IMR-90 (cell line): ENCODE results near the gene APOL3.

Experiments
- BHLHE40 ChIP-seq: fragments of 150-350 bp; IDR thresholded peaks from 2 replicates; pipeline ENCODE4 v1.6.1; 2016; ENCODE audit warnings: mild to moderate bottlenecking, low read depth, low read length
- CEBPB ChIP-seq: IDR thresholded peaks from 2 replicates; pipeline ENCODE4 v1.6.1; 2012; ENCODE audit warnings: low read depth, low read length, improper control_type of control experiment
- CHD1 ChIP-seq: IDR thresholded peaks from 2 replicates; pipeline ENCODE4 v1.6.1; 2012; ENCODE audit warnings: low read depth, low read length, improper control_type of control experiment
- CTCF ChIP-seq: conservative IDR thresholded peaks from 2 replicates; pipeline ENCODE4 v1.5.1; 2012; ENCODE audit warnings: mild to moderate bottlenecking, low read depth, low read length, improper control_type of control experiment
- ELK1 ChIP-seq: fragments of 150-350 bp; IDR thresholded peaks from 2 replicates; pipeline ENCODE4 v1.6.1; 2016; ENCODE audit warnings: low read depth, mild to moderate bottlenecking, low read length, moderate library complexity, borderline replicate concordance
- FOS ChIP-seq: fragments of 150-350 bp; IDR thresholded peaks from 2 replicates; pipeline ENCODE4 v1.6.1; 2016; ENCODE audit warnings: low read depth, low read length
- MAZ ChIP-seq: IDR thresholded peaks from 2 replicates; pipeline ENCODE4 v1.6.1; 2012; ENCODE audit warnings: low read depth, mild to moderate bottlenecking, low read length, improper control_type of control experiment, moderate library complexity, borderline replicate concordance
- MXI1 ChIP-seq: IDR thresholded peaks from 2 replicates; pipeline ENCODE4 v1.6.1; 2012; ENCODE audit warnings: low read depth, mild to moderate bottlenecking, low read length, moderate library complexity, borderline replicate concordance
- POLR2A ChIP-seq: IDR thresholded peaks from 2 replicates; pipeline ENCODE4 v1.6.1; 2012; ENCODE audit warnings: mild to moderate bottlenecking, low read depth, low read length
- RAD21 ChIP-seq: IDR thresholded peaks from 2 replicates; pipeline ENCODE4 v1.6.1; 2012; ENCODE audit warnings: low read length, improper control_type of control experiment
- RCOR1 ChIP-seq: IDR thresholded peaks from 2 replicates; pipeline ENCODE4 v1.6.1; 2012; ENCODE audit warnings: mild to moderate bottlenecking, low read length, improper control_type of control experiment; ENCODE audit not compliant: insufficient replicate concordance
- RFX5 ChIP-seq: IDR thresholded peaks from 2 replicates; pipeline ENCODE4 v1.8.0; 2012; ENCODE audit warnings: low read depth, mild to moderate bottlenecking, low read length, moderate library complexity
- SMC3 ChIP-seq: fragments of 150-350 bp; IDR thresholded peaks from 2 replicates; pipeline ENCODE4 v1.6.1; 2016; ENCODE audit warnings: low read depth, mild to moderate bottlenecking, antibody characterized with exemption, low read length, moderate library complexity

GRCh38 chr22:36201630-36202319, 41.2 kb upstream of the APOL3 start, which contains the start of gene APOL4:
- no peak for TF ChIP-seq CTCF
- TF ChIP-seq RCOR1 = no peak
- TF ChIP-seq FOS = no peak
- TF ChIP-seq BHLHE40 = no peak
- TF ChIP-seq POLR2A = no peak
- no peak for TF ChIP-seq ELK1
- TF ChIP-seq MAZ = no peak
- TF ChIP-seq SMC3 = no peak
- TF ChIP-seq CHD1 = no peak
- TF ChIP-seq MXI1 = no peak
- TF ChIP-seq RAD21 = no peak
- TF ChIP-seq RFX5 = no peak
- TF ChIP-seq CEBPB = no peak
